ENCODE results near the gene RSBN1.
A peak's percentile ranks its signal among the peaks of the same experiment; 100 is the strongest.

RSBN1 gene

DNA sequence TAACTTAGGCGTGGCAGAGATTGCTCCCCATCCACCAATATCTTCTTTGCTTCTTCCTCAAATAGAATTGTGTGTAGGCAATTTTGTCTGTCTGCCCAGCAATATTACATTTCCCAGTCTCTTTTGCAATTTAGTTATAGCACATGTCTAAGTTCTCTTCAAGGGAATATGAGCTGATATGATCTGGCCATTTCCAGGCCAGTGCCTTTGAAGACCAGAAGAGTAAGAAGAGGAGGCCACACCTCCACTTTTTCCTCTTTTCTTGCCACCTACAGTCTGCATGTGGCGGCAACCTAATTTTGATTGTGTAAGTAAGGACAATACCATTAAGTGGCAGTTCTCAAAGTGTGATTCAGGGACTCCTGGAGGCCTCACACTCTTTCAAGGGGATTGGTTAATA is 6.3 kb upstream of the RSBN1 start:
- no peak for DNase-seq (ENCODE audit: low spot score)
- POLR2A ChIA-PET (ENCODE audit: low non-redundant PET) = no interaction called here
- H3K27ac ChIP-seq = no peak overlapping the region
- no peak for TF ChIP-seq CTCF (conservative IDR thresholded peaks at IDR 0.05; ENCODE audit: low read depth)
- CTCF ChIA-PET = interaction anchor here (0.6 kb wide), 1 partner anchor 22 kb away, joined by 4 read pairs; no protein-coding TSS in a partner anchor

GRCh38 chr1:113813218-113813617 is 942 bp upstream of the RSBN1 start:
- no peak for TF ChIP-seq CTCF (conservative IDR thresholded peaks at IDR 0.05; ENCODE audit: low read depth)
- POLR2A ChIA-PET (ENCODE audit: low non-redundant PET) = interaction anchor here (0.6 kb wide), 1 partner anchor 681 kb away, joined by 5 read pairs; no protein-coding TSS in a partner anchor
- DNase-seq (ENCODE audit: low spot score) = no peak
- CTCF ChIA-PET = interaction anchor here (0.5 kb wide), 1 partner anchor 910 kb away, joined by 4 read pairs; no protein-coding TSS in a partner anchor
- H3K27ac ChIP-seq = peak overlapping the region; percentile 83

DNA sequence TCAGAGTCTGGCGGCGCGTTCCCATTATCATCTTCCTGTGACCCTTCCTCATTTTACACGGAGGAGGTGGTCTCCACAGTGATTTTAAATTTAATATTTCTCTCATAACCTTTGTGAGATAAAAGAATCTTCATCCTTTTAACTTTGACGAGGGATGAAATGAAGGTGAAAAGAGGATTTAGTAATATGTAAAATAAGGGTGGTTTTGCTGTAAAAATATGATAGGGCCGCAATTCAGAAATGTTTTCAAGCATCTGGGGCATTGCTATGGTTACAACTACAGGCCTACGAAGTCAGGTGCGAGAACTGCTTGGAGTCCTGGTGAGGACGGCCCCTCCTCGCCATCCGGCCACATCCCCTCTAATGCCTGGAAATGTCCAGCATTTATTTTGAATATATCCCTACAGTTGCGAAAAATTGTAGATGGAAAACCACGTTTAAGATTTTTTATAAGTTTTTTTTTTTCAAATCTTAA is 422 bp upstream of the RSBN1 start:
- ChIA-PET CTCF (no interaction called here), POLR2A (ENCODE audit: low non-redundant PET) (interaction anchor here (0.6 kb wide), 1 partner anchor 680 kb away, joined by 5 read pairs; no protein-coding TSS in a partner anchor)
- no peak for DNase-seq (ENCODE audit: low spot score)
- peak overlapping the region; percentile 83 for H3K27ac ChIP-seq
- no peak for TF ChIP-seq CTCF (conservative IDR thresholded peaks at IDR 0.05; ENCODE audit: low read depth)

DNA sequence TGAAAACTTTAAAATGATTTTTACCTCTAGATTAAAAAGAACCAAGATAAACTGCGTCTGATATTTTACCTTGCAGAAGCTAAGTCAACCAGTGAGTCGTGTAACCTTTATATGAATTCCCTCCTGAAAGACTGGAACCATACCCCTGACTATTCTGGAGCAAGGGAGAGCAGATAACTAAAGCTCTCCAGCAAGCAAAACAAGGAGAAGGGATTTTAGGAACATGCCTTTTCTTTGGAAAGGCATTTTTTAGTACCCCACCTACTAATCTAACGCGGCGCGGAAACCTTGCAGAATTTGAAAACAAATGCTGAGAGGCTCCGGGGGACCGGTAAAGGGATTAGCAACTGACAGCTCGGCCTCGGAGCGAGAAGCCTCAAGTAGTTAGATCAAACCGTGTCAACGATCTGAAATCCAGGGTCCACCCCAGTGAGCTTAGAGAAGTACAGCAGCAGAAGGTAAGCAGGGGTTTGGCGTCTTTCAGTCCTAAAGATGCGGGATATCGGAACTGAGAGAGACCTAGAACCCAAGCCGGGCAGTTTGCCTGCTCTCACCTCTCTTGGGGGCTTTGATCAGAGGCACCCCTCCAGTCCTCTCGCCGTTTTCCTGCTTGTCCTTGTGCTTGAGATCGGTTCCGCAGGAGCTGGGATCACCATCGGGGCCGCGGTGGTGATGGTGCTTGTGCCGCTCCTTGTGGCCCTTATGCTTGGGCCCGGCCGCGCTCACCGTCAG is 954 bp downstream of the RSBN1 start:
- CTCF ChIA-PET = interaction anchor here (0.5 to 0.9 kb wide), 2 partner anchors 24 to 184 kb away, joined by 3 to 4 read pairs; no protein-coding TSS in a partner anchor
- H3K27ac ChIP-seq = peak overlapping the region; percentile 83
- DNase-seq (ENCODE audit: low spot score) = peak; percentile 28
- POLR2A ChIA-PET (ENCODE audit: low non-redundant PET) = interaction anchor here (0.5 to 0.8 kb wide), 2 partner anchors 25 to 94 kb away, joined by 3 to 4 read pairs; partner anchors contain the start of genes AP4B1 and DCLRE1B
- TF ChIP-seq CTCF (conservative IDR thresholded peaks at IDR 0.05; ENCODE audit: low read depth) = no peak

DNA sequence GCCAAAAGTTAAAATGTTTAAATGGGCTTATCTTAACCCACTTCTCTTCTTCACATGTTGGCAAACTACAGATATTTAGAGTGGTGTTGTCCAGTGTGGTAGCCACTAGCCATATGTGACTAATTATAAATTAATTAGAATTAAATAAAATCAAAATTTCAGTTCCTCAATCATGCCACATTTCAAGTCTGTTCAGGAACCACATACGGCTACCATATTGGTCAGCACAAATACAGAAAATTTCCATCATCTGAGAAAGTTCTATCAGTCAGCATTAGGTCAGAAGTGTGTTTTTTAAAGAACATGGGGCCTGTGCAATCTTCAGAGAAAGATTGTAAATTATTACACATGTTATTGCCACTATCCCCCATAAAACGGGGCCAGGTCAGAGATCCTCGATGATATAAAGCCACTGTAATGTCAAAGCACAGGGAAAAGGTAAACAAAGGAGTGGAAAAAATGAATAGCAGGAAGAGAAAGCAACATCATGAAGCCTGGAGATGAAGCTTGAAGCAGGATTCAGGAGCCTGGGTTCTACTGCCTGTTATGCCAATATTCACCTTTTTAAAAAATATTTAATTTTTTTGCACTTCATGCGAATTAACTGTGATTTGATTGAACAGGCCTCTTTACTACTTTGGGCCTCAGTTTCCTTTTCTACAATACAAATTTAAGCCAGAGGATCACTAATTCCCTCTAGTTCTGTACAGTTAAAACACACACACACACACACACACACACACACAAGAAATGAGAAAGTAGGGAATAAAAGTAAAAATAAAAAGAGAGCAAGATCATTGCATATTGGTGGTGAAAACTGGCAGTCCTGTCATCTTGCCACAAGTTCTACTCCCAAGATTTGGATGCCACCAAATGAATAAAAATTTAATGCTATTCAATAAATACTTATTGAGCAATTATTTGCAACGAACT is 2.3 kb downstream of the RSBN1 start:
- no peak overlapping the region for H3K27ac ChIP-seq
- no peak for TF ChIP-seq CTCF (conservative IDR thresholded peaks at IDR 0.05; ENCODE audit: low read depth)
- ChIA-PET POLR2A (ENCODE audit: low non-redundant PET) (no interaction called here), CTCF (no interaction called here)
- DNase-seq (ENCODE audit: low spot score) = no peak

Measured in RWPE1 (cell line).